Neural progenitor cell (in vitro differentiated cells): ENCODE measurements around the gene AGAP4.
"Not testable (repeated sequence)": the region's sequence is repeated elsewhere in the genome, so short reads cannot be mapped to it uniquely, and the experiment has no call there.

Experiments
- EZH2 ChIP-seq: fragments of 200-600 bp; sonication (generic); IDR thresholded peaks from 2 replicates; pipeline ENCODE4 v1.6.1; 2017; ENCODE audit warnings: antibody characterized with exemption, mild to moderate bottlenecking, moderate library complexity
- EZH2phosphoT487 ChIP-seq: fragments of 200-600 bp; sonication (generic); IDR thresholded peaks from 2 replicates; pipeline ENCODE4 v1.6.1; 2017; ENCODE audit warnings: antibody characterized with exemption
- TF ChIP-seq, protein P1 (sequence below): fragments of 200-600 bp; sonication (generic); IDR thresholded peaks from 2 replicates; pipeline ENCODE4 v1.5.1; 2017; ENCODE audit warnings: antibody characterized with exemption, mild to moderate bottlenecking

GRCh38 chr10:45864264-45864663 lies 17.0 kb upstream of the AGAP4 start:
- TF ChIP-seq, protein P1, sequence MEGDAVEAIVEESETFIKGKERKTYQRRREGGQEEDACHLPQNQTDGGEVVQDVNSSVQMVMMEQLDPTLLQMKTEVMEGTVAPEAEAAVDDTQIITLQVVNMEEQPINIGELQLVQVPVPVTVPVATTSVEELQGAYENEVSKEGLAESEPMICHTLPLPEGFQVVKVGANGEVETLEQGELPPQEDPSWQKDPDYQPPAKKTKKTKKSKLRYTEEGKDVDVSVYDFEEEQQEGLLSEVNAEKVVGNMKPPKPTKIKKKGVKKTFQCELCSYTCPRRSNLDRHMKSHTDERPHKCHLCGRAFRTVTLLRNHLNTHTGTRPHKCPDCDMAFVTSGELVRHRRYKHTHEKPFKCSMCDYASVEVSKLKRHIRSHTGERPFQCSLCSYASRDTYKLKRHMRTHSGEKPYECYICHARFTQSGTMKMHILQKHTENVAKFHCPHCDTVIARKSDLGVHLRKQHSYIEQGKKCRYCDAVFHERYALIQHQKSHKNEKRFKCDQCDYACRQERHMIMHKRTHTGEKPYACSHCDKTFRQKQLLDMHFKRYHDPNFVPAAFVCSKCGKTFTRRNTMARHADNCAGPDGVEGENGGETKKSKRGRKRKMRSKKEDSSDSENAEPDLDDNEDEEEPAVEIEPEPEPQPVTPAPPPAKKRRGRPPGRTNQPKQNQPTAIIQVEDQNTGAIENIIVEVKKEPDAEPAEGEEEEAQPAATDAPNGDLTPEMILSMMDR, result not testable (repeated sequence)
- not testable (repeated sequence) for TF ChIP-seq EZH2, EZH2phosphoT487
